GM04504 (cell line): ENCODE data around the gene AHRR.
"Not testable (repeated sequence)": the region's sequence is repeated elsewhere in the genome, so short reads cannot be mapped to it uniquely, and the experiment has no call there.

Source experiments
- DNase-seq: peaks from one replicate; pipeline ENCODE4 v3.0.0-alpha.2; 2012; ENCODE audit warnings: low read depth

AHRR gene

GRCh38 chr5:475704-476101 lies 154.2 kb downstream of the AHRR start:
- DNase-seq, result no peak

DNA sequence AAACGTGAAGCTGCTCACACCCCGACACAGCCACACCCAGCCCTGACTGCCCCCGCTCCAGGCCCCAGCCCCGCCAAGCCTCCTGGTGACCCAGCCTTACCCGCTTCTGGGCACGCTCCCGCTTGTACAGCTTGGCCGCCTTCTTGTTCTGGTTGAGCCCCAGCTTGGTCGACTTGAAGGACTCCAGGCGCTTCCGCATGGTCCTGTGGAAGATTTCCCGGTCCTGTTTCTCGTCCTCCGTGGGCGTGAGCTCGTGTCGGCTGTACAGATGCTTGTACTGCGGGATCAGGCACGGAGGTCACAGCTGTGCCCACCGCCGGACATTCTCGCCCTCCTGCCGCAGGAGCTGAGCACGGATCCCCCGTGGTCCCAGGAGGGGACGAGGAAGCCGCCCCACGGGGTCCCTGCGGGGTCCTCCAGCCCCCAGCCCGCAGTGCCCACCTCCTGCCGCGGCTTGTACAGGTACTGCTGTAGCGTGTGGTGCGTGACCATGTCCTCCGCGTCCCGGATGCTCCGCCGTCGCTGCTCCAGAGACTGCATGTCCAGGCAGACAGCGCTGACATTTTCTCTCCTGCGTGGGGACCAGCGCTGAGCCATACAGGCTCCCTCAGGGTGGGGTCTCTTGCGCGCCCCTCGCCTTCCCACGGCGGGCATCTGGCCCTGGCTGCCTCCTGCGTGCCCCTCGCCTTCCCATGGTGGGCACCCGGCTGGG lies 154.7 kb downstream of the AHRR start:
- no peak for DNase-seq

- no peak for DNase-seq
These were observed 155.3 kb downstream of the AHRR start for GRCh38 chr5:476814-477175.

DNA sequence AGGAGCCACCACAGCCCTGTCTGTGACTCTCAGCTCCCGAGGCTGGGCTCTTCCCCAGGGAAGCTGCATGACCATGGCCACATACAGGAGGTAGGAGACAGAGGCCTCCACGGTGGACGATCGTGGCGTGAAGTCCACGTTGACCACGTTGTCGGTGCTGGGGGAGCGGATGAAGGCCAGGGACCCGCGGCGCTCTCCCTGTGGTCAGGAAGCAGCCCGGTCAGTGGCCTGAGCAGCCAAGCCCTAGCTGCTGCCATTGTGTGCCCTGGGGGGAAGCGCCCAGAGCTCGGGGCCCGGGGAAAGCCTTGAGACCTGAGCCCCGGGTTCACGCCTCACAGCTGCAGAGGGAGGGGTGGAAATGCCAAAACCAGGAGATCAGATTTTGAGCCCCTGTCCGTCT lies 155.7 kb downstream of the AHRR start:
- DNase-seq, result no peak

DNA sequence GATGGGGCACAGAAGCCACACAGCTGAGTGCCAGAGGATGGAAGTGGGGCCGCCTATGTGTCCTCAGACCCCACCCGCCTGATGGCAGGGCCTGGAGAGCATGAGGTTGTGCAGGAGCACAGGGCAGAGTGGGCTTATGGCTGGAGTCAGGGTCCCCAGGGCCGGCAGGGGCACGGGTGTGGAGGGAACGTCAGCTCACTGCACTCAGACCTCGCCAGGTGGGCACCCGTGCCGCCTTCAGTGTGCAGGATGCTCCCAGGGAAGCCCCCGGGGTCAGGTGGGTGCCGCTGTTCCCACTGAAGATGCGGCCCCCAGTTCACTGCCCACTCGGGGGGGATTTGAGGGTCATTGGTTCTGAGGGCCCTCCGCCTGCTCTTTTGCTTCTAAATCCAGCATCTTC lies 156.4 kb downstream of the AHRR start:
- DNase-seq, result no peak

GRCh38 chr5:478369-478981 lies 157.0 kb downstream of the AHRR start:
- no peak for DNase-seq

GRCh38 chr5:478982-479535 lies 157.5 kb downstream of the AHRR start:
- DNase-seq, result no peak

- no peak for DNase-seq
These were observed 158.2 kb downstream of the AHRR start for GRCh38 chr5:479566-480319.

DNA sequence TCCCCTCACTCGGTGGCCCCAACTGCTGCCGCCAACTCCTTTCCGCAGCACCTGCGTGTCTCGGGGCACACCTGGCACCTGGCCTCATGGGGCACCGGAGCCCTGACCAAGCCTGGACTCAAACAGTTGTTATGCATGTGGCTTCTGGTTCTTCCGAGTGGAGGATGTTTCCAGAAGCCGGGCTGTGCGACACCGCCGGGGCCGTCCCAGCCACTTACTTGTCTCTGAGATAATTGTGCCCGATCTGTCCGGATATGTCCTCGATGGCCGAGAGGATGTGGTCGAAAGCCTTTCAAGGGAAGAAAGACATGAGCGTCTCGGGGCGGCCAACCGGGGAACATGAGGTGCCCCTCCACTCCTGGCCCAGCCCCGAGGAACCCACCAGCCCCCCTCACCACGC lies 159.8 kb downstream of the AHRR start:
- DNase-seq, result no peak

- no peak for DNase-seq
These were observed 160.5 kb downstream of the AHRR start for GRCh38 chr5:482021-482420.

GRCh38 chr5:482506-482905 lies 161.0 kb downstream of the AHRR start:
- no peak for DNase-seq

GRCh38 chr5:483011-483410 lies 161.5 kb downstream of the AHRR start:
- DNase-seq, result no peak

GRCh38 chr5:483434-484140 lies 162.1 kb downstream of the AHRR start:
- no peak for DNase-seq

DNA sequence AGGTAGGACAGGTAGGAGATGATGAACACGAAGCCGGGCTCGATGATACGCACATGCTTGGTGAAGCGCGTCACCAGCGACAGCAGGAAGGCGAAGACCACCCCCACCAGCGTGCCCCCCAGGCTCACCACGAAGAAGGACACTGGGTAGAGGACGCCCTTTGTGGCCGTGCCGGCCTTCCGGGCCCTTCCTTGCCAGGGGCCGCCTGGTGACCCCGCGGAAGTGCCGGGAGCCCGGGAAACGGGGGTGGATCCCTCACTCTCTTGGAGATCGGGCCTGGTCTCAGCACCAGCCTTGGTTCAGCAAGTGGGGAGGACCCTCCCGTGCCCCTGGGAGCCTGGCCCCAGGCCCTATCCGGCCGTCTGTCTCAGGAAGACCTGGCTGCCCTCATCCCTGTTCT lies 163.0 kb downstream of the AHRR start:
- DNase-seq, result no peak

DNA sequence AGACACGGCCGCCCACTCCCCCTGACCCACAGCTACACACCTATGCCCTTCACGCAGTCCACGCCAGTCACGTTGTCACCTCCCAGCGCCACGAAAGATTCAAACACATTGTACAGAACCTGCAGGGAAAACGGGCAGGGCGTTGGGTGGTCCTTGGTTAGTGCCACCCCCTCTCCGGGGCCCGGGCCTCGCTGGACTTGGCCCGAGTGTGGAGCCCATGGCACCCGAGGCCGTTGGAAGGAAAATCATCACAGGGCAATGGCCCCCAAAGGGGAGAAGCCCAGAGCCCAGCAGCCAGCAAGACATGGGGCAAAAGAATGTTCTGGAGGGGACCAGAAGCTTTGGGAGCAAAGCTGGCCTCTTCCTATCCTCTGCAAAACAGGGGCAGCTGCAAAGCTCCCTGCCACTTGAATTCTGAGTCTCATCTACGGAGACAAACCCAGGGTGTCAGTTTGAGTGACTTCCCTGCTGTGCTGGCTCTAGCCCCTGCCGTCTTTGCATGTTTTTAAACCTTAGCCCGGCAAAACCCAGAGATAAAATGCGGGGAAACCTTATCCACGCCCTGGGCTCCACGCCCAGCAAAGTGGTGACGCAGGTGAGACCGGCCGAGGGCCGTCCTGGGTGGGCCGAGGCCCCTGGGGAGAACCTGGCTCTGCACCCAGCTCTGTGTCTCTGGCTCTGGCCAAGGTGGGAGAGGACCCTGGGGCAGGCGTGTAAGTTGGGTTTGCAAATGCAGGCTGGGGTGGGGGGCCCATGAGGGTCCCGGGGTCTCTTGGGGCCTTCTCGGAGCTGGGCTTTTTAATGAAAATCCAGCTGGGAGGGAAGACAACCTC lies 163.8 kb downstream of the AHRR start:
- DNase-seq, result no peak

- DNase-seq, result no peak
These were observed 164.5 kb downstream of the AHRR start for GRCh38 chr5:485946-486491.

DNA sequence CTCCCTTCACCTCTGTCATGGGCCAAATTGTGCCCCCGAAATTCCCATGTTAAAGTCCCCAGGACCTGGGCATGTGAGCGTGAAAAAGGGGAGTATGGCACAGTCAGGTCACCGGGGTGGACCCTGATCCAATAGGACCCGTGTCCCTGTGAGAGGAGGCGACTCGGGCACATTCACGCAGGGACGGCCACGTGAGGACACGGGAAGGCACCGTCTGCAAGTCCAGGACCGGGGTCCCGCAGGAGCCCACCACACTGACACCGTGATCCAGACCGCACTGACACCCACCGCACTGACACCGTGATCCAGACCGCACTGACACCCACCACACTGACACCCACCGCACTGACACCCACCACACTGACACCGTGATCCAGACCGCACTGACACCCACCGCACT lies 165.1 kb downstream of the AHRR start:
- not testable (repeated sequence) for DNase-seq
